Activated effector memory CD4-positive, alpha-beta T cell treated with Interleukin-2 at 50 U/mL for 16 hours (primary cell): Measurements from ENCODE around the gene ST3GAL3.

Experiments
- DNase-seq: peaks from one replicate; pipeline ENCODE4 v3.0.0-alpha.2; 2020

The ST3GAL3 gene

GRCh38 chr1:43930168-43930948, 223.0 kb downstream of the ST3GAL3 start:
- DNase-seq = no peak

DNA sequence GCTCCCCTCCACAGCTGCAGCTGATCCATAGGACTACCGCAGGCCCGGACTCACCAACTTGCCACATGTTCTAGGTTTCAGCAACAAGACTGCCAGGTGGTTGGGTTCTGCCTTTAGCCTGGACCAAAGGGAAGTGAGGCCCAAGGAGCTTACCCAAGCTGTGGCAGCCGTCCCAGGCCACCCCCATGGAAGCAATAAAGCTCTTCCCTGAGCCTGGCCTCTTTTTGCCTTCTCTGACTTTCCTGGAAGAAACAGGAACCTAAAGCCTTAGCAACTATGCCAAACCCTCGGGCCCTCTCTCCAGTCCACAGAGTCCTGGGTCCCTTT, 223.6 kb downstream of the ST3GAL3 start:
- no peak for DNase-seq

- no peak for DNase-seq
Observed at GRCh38 chr1:43931711-43932660, 224.7 kb downstream of the ST3GAL3 start.

DNA sequence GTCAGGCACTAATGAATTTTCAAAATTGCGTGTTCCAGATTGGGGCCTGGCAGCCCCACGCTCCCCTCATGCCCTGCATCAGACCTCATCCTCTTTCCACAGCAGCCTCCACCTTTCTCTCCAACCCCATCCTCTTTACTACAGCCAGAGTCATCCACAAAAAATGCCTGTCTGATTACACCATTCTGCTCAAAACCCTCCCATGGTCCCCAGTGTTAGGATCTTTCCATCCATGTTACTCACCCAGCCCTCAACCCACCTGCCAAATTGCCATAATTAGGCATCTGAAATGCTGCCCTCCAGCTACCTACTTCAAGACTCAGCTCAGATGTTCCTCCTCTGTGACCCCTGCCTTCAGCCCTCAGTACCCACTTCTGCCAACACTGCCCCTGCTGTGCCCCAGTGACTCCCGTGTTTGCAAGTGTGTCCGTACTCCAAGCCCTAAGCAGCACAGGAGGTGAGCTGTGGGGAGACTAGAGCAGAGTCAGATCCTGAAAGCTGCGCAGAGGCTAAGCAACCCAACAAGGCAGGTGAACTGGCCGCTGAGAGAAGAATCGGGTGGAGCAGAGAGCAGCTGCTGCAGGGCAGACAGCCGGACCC, 225.6 kb downstream of the ST3GAL3 start:
- no peak for DNase-seq

DNA sequence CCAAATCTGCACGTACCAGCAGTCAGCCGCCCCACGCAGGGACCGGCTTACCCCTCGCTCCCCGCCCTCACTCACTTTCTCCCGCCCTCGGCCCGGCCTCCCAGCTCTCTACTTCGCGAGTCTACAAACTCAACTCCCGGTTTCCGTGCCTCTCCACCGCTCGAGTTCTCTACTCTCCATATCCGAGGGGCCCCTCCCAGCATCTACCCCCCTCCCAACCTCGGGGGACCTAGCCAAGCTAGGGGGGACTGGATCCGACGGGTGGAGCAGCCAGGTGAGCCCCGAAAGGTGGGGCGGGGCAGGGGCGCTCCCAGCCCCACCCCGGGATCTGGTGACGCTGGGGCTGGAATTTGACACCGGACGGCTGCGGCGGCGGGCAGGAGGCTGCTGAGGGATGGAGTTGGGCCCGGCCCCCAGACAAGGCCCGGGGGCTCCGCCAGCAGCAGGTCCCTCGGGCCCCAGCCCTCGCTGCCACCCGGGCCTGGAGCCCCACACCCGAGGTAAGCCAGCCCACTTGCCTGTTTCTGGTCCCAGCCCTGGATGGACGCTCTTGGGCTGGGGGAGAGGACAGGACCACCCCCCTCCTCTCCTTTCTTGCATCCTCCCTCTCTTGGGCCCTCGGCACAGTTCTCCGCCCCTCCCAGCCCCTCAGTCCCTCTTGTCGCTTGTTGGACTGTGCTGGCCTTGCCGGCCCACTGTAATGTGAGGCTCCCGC, 226.2 kb downstream of the ST3GAL3 start, which contains the start of gene ARTN:
TSS of gene ARTN (plus strand) at position 416 of the 715 bp plus-strand sequence. CDS start 1,856 bp downstream, outside the sequence.
- DNase-seq = no peak

DNA sequence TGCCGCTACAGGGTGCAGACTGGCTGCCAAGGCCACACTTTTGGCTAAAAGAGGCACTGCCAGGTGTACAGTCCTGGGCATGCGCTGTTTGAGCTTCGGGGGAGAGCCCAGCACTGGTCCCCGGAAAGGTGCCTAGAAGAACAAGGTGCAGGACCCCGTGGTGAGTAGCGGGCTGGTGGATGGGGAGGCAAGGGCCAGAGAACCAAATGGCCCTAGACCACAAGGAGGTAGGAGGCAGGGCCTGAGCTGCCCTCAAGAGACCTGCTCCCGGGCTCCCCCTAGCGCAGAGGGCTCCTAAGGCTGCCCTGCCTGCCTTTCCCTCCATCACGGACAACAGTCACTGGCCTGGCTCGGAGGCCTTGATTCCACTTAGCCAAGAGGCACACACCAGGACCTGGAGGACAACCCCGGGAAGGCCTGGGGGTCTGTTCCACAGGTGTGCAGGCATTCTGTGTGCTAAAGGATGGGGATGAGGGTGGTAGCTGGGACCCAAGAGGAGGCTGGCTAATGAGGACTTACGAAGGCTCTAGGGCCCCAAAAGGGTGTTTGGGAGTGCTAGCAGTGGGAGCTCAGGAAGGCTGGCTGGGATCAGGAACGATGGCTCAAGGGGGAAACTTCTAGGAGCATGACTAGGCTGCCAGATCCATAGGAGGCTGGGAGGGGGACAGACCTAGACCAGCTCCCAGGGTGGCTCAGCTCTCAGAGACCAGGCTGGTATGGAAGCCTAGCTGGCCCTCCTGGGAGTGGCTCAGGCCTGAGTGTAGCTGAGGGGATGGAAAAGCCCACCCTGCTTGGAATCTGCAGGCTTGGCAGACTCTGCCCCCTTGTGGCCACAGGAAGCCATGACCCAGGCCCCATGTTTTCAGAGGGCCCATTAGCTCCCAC, 227.0 kb downstream of the ST3GAL3 start:
- no peak for DNase-seq

GRCh38 chr1:43934986-43935324, 227.6 kb downstream of the ST3GAL3 start:
- no peak for DNase-seq

GRCh38 chr1:43935711-43936427, 228.5 kb downstream of the ST3GAL3 start:
- DNase-seq = no peak

DNA sequence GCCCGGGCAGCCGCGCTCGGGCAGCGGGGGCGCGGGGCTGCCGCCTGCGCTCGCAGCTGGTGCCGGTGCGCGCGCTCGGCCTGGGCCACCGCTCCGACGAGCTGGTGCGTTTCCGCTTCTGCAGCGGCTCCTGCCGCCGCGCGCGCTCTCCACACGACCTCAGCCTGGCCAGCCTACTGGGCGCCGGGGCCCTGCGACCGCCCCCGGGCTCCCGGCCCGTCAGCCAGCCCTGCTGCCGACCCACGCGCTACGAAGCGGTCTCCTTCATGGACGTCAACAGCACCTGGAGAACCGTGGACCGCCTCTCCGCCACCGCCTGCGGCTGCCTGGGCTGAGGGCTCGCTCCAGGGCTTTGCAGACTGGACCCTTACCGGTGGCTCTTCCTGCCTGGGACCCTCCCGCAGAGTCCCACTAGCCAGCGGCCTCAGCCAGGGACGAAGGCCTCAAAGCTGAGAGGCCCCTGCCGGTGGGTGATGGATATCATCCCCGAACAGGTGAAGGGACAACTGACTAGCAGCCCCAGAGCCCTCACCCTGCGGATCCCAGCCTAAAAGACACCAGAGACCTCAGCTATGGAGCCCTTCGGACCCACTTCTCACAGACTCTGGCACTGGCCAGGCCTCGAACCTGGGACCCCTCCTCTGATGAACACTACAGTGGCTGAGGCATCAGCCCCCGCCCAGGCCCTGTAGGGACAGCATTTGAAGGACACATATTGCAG, 229.3 kb downstream of the ST3GAL3 start:
- no peak for DNase-seq

GRCh38 chr1:43937179-43937865, 230.0 kb downstream of the ST3GAL3 start:
- DNase-seq = no peak

GRCh38 chr1:43938383-43938782, 231.0 kb downstream of the ST3GAL3 start:
- no peak for DNase-seq

DNA sequence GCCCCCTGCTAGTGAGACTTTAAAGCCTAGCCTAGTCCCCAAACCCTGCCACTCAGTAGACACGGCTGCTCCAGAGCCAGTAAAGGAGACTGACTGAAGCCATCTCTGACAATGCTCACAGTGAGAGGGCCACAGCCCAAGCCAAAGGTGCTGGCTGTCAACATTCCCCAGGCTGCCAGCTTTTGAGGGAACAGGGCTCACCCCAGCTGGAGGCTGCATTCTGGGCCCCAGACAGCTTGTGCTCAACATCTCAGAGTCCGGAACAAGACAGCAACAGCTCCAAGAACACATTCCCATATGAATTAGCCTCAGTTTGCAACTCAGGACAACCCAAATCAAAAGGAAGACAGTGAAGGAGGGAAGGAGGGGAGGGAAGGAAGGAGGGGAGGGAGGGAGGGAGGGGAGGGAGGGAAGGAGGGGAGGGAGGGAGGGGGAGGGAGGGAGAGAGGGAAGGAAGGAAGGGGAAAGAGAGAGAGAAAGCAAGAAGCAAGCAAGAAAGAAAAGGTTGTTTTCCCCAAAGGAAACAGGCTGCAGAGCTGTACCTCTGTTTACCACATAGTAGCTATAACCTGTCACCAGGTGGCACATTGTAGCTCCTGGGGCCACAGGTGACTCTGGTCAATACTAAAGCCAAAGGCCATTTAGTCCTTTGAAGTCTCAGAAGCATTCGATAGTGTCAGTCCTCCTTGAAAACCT, 231.7 kb downstream of the ST3GAL3 start:
- no peak for DNase-seq

DNA sequence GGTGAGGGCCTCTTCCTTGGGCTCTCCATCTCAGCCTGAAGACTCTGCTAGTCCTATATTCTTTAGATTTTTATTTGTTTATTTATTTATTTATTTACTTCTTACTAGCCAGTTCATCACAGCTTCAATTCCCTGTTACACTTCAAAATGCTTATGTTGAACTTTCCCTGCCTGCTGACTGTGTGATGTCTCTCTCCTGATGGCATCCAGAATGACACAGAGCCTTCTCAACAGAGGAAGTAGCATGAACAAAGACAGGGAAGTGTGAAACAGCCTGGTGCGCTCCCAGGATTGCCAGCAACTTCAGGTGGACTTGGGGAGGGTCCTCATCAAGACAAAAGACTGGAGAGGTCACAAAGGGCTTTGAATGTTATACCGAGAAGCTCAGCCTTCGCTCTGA, 235.1 kb downstream of the ST3GAL3 start:
- DNase-seq = no peak

- no peak for DNase-seq
Observed at GRCh38 chr1:43944860-43945259, 237.5 kb downstream of the ST3GAL3 start.

DNA sequence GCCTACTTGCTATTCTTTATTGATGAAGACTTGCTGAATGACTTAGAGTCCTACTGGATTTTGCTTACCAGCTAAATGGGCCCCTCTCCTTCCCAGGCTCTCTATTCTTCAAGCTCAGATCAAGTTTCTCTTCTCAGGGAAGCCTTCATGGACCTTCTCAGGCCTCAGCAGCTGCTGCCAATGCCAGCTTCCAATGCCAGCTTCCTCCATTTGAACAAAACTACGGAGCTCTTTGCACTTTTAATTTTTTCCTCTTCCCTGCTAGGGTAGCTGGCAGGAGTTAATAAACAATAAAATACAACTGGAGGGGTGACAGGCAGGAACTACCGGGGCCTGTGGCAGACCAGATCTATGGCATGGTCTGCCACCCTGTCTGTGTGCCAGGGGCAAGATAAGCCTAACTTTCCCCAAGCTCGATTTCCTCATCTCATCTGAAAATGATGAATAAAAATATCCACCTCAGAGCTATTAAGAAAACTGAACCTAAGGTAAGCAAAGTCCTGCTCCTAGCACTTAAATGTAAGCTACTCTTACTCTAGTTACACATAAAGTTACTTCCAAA, 238.4 kb downstream of the ST3GAL3 start:
- DNase-seq = no peak

- peak; percentile 95 for DNase-seq
Observed at GRCh38 chr1:43946236-43947060, 239.1 kb downstream of the ST3GAL3 start, which contains the start of gene IPO13. IPO13 (plus strand) TSS chr1:43946950; CDS start chr1:43947601, 651 bp downstream.

DNA sequence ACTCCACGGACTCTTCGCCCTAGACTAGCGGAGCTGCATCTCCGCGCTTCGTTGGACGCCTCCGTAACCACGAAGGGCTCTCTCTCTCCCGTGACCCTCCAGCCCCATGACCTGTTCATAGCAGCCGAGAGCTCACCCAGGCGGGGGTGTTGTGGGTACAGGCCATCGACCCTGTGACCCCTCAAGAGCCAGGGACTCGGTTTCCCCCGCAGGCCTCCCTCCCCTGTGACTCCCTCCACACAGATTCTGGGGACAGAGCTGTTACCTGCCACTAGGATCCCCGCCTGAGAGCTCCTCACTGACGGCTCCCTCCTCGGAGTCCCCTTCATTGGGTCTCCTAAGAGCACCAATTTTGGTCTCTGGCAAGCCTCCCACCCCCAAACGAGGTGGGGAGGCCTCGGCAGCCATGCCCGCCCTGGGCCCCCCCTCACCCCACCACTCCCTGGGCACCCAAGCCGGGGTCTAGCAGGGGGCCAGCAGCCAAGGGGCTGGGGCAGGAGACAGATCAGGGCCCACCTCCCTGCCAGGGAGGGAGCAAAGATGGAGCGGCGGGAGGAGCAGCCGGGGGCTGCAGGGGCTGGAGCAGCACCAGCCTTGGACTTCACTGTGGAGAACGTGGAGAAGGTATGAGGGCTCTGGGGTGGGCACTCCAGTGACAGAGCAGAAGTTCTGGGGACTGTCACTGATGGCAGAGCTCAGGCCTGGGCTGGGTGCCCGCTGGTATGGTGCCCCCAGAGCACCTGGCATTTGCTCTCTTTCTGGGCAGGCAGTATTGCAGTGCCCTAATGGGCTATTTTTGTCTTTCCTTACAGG, 239.9 kb downstream of the ST3GAL3 start:
- DNase-seq = no peak
